K562 (cell line): Measurements from ENCODE around the gene ERN1. TPM values are rescaled to one million over a fixed set of nuclear protein-coding genes. Genes with fewer than 3 reads are reported as not detected.
A peak's percentile ranks its signal among the peaks of the same experiment; 100 is the strongest.

Experiments
- ATF3 ChIP-seq, 2 experiments: fragments of 450-650 bp in 1 of 2; sonication (generic) in 1 of 2; formaldehyde crosslinking in 1 of 2; IDR thresholded peaks in 1 of 2; conservative IDR thresholded peaks in 1 of 2; 2 replicates each; pipeline versions ENCODE4 v1.6.1 to v1.8.1; 2016 to 2023; ENCODE audit warnings: mild to moderate bottlenecking in 2 of 2, moderate library complexity in 2 of 2, inconsistent platforms in 1 of 2, missing genetic modification reagents in 1 of 2
- CHD7 ChIP-seq: fragments of 200-600 bp; sonication (generic); IDR thresholded peaks from one replicate; pipeline ENCODE4 v1.6.1; 2012; ENCODE audit warnings: mild to moderate bottlenecking, low read depth, low read length, inconsistent platforms
- HINFP ChIP-seq: fragments of 450-650 bp; conservative IDR thresholded peaks from 2 replicates; pipeline ENCODE4 v1.6.1; 2016; ENCODE audit warnings: missing genetic modification characterization, low read depth, mild to moderate bottlenecking, control low read depth, missing compliant biosample characterization
- NRF1 ChIP-seq, 2 experiments: fragments of 450-650 bp; IDR thresholded peaks in 1 of 2; conservative IDR thresholded peaks in 1 of 2; 2 replicates each; pipeline ENCODE4 v1.6.1; 2014; ENCODE audit warnings: mild to moderate bottlenecking in 2 of 2
- ZNF395 ChIP-seq: fragments of 200-800 bp; sonication (Bioruptor generic); IDR thresholded peaks from 2 replicates; pipeline ENCODE4 v1.6.1; 2017; ENCODE audit warnings: missing genetic modification characterization, missing compliant biosample characterization
- ZNF766 ChIP-seq: fragments of 200-800 bp; sonication (Bioruptor generic); conservative IDR thresholded peaks from 2 replicates; pipeline ENCODE4 v1.6.1; 2016; ENCODE audit warnings: missing genetic modification characterization, missing compliant biosample characterization
- polyA plus RNA-seq, 8 experiments: library from polyadenylated mRNA; depleted of rRNA in 4 of 8; stranded (reverse) in 5 of 8; unstranded in 3 of 8; fragments of >200 nt; fragmentation: Nextera tagmentation in 2 of 8; fragmentation: Illumina TruSeq in 1 of 8; extraction: Ambion mirVana in 2 of 8; extraction: Trizol in 1 of 8; gene quantifications; 2 replicates each; pipeline versions ENCODE4 v1.2.1 to v1.2.3, GENCODE V29; 2011 to 2014; ENCODE audit warnings: inconsistent platforms in 1 of 8, missing spikeins in 1 of 8
- total RNA-seq, 7 experiments: library from RNA; depleted of rRNA in 6 of 7; stranded (reverse); fragments of >200 nt in 6 of 7; fragmentation: Illumina TruSeq in 2 of 7; extraction: Trizol in 2 of 7; gene quantifications; 2 replicates each; pipeline versions ENCODE4 v1.2.1 to v1.2.3, GENCODE V29; 2011 to 2021; ENCODE audit warnings: low replicate concordance in 1 of 7

Gene ERN1
- total and polyA plus RNA-seq, 9 of the 15 experiments (the other 6 are each of a cell fraction or from before 2014, with no cell fraction given) = 2.1 to 22.5 (median 7.3) TPM

GRCh38 chr17:64084940-64085649 lies 44.8 kb downstream of the ERN1 start (continued):
- TF ChIP-seq CHD7 (no peak), ATF3 (IDR thresholded peaks at IDR 0.05) (no peak), ATF3 (CRISPR knock-in tag; conservative IDR thresholded peaks at IDR 0.05) (no peak), HINFP (tag) (0 out of 2 replicates have a peak, but pooled peaks have one; percentile 28), ZNF395 (0 out of 2 replicates have a peak, but pooled peaks have one; percentile 31), NRF1 (conservative IDR thresholded peaks at IDR 0.05 in 1 of 2, IDR thresholded peaks at IDR 0.05 in 1 of 2) (peak in 1 of 2 experiments; percentile 23; a peak in 1 of 4 replicates), ZNF766 (CRISPR knock-in tag) (0 out of 2 replicates have a peak, but pooled peaks have one; percentile 58)
